ENCODE results near the gene SULT4A1.

SULT4A1 gene

DNA sequence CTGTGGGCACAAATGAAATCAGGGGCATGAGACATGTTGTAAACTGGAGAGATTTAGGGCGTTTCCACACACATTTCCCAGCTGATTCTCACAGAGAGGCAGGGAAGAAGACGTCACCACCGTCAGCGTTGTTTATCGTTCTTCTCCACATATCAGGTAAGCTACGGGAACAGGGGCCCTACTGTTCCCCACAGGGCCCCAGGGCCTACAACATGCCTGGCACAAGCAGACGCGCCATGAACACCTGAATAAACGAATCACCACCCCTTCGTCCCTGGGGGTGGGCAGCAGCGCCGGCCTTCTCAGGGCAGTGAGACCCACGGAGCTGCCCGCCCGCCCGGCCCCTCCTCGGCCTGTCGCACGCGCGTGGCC, 50.5 kb downstream of the SULT4A1 start:
- Histone ChIP-seq H3K27ac (peak overlapping the region; percentile 67 to 87), H3K9me3 (no peaks in the 10 kb centered on the region), H3K36me3 (no peaks in the 10 kb centered on the region), H3K27me3 (no peaks in the 10 kb centered on the region), H3K4me1 (peaks cover 0 to 15% (median 9%) of the 10 kb centered on the region in 4 donors), H3K4me3 (peak overlapping the region; percentile 80 to 89)
- intact Hi-C loops (cut with DNase I; ENCODE audit: low total_unique reads), result no loop called here
- DNase-seq, result no peak
- TF ChIP-seq CTCF (IDR thresholded peaks at IDR 0.05), result no peak

DNA sequence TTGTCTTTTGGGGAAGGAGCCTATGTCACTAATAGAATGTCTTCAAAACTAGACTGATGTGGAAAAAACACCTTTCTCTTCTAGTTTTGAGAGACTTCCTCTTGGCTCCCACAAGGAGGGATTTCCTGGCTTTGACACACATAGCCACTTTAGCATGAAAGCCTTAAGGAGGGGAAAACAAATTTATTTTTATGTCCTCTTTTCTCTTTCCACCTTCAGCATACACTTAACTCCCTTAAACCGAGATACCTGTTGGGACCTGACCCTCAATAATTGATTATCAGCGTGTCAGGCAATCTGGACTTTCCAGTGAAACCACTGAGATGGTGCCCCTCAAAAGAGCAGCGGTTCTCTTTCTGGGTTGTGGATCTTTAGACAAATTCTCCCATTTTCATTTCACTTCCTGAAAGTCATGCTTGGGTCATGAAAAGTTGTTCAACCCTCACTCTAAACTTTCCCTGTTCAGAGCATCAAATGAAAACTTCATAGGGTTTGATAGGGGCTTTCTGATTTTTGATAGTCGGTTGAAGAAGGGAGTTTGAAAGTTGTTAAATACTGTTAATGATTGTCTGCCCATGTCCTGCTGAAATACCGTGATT, 59.3 kb downstream of the SULT4A1 start:
- DNase-seq, result no peak
- H3K36me3 ChIP-seq, result no peaks in the 10 kb centered on the region
- H3K4me1 ChIP-seq, result no peaks in the 10 kb centered on the region
- H3K27ac ChIP-seq, result no peak overlapping the region
- H3K9me3 ChIP-seq, result peaks cover 0 to 8% (median 5%) of the 10 kb centered on the region in 3 donors
- H3K27me3 ChIP-seq, result no peaks in the 10 kb centered on the region
- intact Hi-C loops (cut with DNase I; ENCODE audit: low total_unique reads), result no loop called here
- no peak for TF ChIP-seq CTCF (IDR thresholded peaks at IDR 0.05)
- no peak overlapping the region for H3K4me3 ChIP-seq

DNA sequence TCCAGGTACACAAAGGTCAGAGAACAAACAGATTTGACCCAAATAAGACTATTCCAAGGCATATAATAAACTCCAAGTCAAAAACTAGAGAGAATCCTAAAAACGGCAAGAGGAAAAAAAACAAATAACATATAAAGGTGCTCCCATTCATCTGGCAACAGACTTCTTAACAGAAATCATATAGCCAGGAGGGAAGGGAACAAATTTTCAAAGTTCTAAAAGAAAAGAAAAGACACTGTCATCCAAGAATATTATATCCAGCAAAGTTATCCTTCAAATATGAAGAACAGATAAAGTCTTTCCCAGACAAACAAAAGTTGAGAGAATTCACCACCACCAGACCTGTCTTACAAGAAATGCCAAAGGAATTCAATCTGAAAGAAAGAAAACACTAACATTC, 61.3 kb downstream of the SULT4A1 start:
- intact Hi-C loops (cut with DNase I; ENCODE audit: low total_unique reads), result no loop called here
- Histone ChIP-seq H3K4me1 (no peaks in the 10 kb centered on the region), H3K36me3 (no peaks in the 10 kb centered on the region), H3K4me3 (no peak overlapping the region), H3K27me3 (no peaks in the 10 kb centered on the region), H3K27ac (no peak overlapping the region), H3K9me3 (peaks cover 0 to 8% (median 5%) of the 10 kb centered on the region in 3 donors)
- DNase-seq, result no peak
- TF ChIP-seq CTCF (IDR thresholded peaks at IDR 0.05), result no peak

GRCh38 chr22:43798492-43798891, 63.8 kb downstream of the SULT4A1 start:
- no peak overlapping the region for H3K27ac ChIP-seq
- peaks cover 0 to 8% (median 5%) of the 10 kb centered on the region in 3 donors for H3K9me3 ChIP-seq
- intact Hi-C loops (cut with DNase I; ENCODE audit: low total_unique reads), result no loop called here
- H3K4me1 ChIP-seq, result no peaks in the 10 kb centered on the region
- TF ChIP-seq CTCF (IDR thresholded peaks at IDR 0.05), result no peak
- H3K4me3 ChIP-seq, result no peak overlapping the region
- DNase-seq, result no peak
- H3K27me3 ChIP-seq, result no peaks in the 10 kb centered on the region
- no peaks in the 10 kb centered on the region for H3K36me3 ChIP-seq

DNA sequence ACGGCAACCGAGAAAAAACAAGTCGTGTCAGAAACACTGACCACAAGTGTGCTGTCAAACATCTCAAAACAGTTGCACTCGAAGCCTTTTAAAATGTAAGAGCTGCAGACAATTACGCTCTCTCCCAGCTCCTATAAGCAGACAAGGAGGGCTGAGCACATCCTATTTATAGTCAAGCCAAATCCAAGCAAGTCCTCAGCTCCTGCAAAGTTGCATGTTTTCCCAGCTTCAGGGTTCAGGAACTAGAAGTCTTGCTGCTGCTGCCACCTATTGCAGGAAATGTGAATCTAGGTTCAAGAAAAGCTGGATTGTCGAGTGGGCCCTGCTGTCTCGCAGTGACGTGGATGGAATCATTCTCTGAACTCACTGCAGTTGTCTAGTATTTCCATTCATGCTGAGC, 65.7 kb downstream of the SULT4A1 start:
- H3K9me3 ChIP-seq, result peaks cover 0 to 8% (median 5%) of the 10 kb centered on the region in 3 donors
- TF ChIP-seq CTCF (IDR thresholded peaks at IDR 0.05), result no peak
- no peak overlapping the region for H3K4me3 ChIP-seq
- DNase-seq, result no peak
- intact Hi-C loops (cut with DNase I; ENCODE audit: low total_unique reads), result no loop called here
- no peak overlapping the region for H3K27ac ChIP-seq
- H3K27me3 ChIP-seq, result no peaks in the 10 kb centered on the region
- H3K36me3 ChIP-seq, result no peaks in the 10 kb centered on the region
- no peaks in the 10 kb centered on the region for H3K4me1 ChIP-seq

GRCh38 chr22:43795320-43795719, 67.0 kb downstream of the SULT4A1 start:
- no peak for TF ChIP-seq CTCF (IDR thresholded peaks at IDR 0.05)
- Histone ChIP-seq H3K27ac (no peak overlapping the region), H3K27me3 (no peaks in the 10 kb centered on the region), H3K4me1 (no peaks in the 10 kb centered on the region), H3K36me3 (no peaks in the 10 kb centered on the region), H3K4me3 (no peak overlapping the region), H3K9me3 (no peaks in the 10 kb centered on the region)
- intact Hi-C loops (cut with DNase I; ENCODE audit: low total_unique reads), result no loop called here
- DNase-seq, result no peak
